NCI-H82 (cell line): ENCODE results near the gene TARP.
"Not testable (repeated sequence)": the region's sequence is repeated elsewhere in the genome, so short reads cannot be mapped to it uniquely, and the experiment has no call there.

Source experiments
- DNase-seq: peaks from one replicate; lab custom pipeline; 2025; lab: John Stamatoyannopoulos, UW

TARP gene

DNA sequence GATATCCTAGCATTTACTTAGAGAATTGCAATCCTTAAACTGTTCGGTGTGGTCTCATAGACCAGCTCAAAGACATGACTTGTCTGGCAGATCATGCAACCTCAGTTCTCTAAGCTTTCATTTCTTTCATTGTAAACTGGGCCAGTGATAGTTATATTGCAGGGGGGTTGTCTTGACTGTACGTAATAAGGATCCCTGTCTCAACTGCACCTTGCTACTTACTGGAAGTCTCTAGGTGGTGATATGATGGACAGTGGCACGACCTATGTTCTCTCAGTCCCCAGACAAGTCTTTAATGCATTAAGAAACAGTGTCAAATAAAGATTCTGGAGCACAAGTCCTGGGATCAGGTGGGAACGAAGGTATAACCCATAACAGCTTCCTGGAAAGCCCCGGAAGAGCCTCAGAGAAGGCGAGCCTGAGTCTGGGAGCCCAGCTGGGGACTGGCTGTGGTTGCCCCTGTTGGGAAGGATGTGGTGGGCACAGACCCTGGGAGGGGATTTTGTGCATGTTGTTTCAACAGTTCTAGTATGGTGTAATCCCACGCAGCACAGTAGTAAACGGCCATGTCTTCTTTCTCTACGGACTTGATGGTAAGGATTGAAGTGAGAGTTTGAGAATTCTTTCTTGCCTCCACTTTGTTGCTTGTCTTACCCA, 26.0 kb upstream of the TARP start:
- DNase-seq, result no peak

DNA sequence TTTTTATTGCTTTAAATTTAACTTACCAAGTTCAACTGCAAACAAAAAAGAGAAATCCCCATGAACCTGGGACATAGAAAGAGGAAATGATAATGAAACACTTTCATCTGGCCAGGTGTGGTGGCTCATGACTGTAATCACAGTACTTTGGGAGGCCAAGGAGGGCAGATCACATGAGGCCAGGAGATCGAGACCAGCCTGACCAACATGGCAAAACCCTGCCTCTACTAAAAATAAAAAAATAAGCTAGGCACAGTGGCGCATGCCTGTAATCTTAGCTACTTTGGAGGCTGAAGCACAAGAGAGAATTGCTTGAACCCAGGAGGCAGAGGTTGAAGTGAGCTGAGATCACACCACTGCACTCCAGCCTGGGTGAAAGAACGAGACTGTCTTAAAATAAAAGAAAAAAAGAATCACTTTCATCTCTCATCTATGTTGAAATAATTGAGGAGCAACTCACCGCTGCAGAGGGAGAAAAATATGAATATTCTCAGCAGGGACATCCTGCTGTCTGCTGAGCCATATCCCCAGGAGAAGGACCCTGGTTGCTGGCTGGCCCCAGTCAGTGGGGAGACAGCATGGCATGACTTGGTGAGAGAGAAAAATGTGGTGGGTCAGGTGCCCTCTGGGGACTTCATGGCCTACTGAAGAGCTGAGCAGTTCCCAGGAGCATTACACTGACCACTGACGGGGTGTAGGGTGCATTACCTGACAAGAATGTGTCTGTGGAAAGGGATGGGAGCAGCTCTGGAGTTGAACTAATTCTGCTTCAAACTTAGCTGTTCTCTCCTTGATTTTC, 22.8 kb upstream of the TARP start:
- no peak for DNase-seq

DNA sequence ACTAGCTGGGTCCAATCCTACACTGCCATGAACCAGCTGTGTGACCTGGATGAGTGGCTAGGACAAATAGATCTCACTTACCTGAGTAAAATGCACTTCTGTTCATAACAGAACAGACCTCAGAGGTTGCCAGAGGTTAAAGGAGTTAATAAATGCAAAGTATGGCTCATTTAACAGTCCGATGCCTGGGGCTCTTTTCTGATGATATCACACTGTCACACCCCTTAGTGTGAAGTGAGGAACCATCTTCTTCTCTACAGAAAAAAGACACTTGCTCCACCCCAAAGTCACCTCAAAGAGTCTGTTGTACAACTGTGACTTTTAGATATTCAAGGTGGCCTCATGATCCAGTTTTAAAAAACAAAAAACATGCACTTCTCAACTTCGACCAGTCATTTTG, 21.5 kb upstream of the TARP start:
- DNase-seq, result no peak

- DNase-seq, result no peak
Observed at GRCh38 chr7:38292442-38292841, 19.0 kb upstream of the TARP start.

DNA sequence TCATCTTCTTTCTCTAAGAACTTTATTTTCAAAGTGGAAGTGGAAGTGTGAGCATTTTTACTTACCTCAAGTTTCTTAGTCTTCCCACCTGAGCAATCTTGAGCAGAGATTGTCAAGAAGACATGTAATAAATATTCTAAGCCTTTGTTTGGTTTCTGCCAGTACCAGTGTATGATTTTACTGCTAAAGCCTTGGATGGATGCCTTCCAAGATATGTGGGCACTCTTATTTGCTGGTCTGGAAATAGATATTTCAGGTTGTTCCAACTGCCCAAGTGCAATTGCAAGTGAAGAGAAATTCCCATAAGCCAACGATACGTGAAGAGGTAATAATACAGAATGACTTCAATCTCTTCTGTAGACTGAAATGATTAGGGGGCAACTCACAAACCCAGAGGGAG, 18.2 kb upstream of the TARP start:
- DNase-seq, result no peak

DNA sequence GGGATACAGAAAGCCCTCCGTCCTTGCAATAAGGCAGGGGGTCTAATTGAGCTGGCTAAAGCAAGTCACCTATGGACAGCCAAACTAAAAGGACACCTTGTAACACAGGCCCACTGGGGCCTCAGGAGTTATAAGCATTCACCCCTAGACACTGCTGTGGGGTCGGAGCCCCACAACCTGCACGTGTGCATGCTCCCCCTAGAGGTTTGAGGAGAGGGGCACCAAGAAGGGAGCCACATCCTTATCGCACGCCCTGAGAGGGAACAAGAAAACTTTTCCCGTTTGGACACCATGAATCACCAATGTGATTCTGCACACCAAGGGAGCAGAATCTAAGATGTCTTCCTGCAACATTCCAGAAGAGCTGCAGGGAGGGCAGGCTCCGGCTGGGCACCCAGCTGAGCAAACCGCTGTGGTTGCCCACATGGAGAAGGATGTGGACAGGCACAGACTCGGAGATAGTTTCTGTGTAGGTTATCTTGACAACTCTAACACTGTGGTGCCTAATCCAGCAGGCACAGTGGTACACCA, 17.7 kb upstream of the TARP start:
- no peak for DNase-seq

DNA sequence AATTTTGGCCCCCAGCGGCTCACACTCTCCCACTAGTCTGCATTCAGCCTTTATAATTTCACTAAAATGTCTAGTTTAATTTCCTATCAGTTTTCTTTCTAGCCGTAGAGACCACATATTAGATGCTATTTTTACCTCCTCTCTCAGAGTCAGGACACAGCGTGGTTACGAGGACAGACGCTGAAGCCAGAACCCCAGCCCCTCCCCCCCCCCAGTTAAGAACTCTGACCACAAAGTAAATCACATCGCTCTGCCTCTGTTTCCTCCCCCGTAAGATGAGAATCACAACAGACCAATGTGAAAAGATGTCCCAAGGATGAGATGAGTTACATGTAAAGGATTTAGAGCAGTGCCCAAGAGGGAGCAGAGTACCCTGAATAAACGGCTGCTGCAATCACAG, 11.1 kb upstream of the TARP start:
- DNase-seq, result no peak

- DNase-seq, result peak; percentile 18
Observed at GRCh38 chr7:38283809-38284208, 10.4 kb upstream of the TARP start.

DNA sequence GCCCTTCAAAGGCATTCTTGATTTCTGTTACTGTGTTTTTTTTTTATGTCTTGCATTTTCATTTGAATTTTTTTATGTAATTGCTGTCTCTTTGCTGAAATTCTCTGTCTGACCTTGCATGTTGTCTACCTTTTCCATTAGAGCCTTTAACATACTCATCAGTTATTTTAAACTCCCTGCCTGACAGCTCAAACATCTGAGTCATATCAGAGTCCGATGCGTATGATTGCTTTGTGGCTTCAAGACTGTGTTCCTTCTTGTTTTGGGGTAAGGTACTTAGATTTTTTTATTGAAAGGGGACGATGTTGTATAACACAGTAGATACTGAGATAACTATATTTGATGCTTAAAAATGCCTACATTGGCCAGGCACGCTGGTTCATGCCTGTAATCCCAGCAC, 9.7 kb upstream of the TARP start:
- DNase-seq, result no peak

- no peak for DNase-seq
Observed at GRCh38 chr7:38282081-38282480, 8.6 kb upstream of the TARP start.

DNA sequence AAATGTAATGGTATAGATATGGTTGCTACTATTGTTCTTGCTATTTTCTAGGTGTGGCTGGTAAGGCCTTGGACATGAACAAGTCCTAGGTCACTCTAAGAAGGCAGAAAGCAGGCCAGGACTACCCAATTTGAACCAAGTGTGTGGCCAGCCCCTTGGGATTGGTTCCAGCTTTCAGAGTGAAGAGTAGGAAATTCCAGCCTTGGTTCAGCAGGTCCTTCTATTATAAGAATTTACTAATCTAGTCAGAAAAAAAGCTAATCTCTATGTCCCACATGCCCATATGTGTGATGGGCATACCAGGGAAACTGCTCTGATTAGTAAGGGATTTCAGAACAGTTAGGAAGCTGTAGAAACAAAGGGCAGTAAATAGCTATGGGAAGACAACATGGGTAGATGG, 7.8 kb upstream of the TARP start:
- DNase-seq, result no peak

GRCh38 chr7:38280707-38281106, 7.3 kb upstream of the TARP start:
- no peak for DNase-seq

- no peak for DNase-seq
Observed at GRCh38 chr7:38280000-38280399, 6.6 kb upstream of the TARP start.

DNA sequence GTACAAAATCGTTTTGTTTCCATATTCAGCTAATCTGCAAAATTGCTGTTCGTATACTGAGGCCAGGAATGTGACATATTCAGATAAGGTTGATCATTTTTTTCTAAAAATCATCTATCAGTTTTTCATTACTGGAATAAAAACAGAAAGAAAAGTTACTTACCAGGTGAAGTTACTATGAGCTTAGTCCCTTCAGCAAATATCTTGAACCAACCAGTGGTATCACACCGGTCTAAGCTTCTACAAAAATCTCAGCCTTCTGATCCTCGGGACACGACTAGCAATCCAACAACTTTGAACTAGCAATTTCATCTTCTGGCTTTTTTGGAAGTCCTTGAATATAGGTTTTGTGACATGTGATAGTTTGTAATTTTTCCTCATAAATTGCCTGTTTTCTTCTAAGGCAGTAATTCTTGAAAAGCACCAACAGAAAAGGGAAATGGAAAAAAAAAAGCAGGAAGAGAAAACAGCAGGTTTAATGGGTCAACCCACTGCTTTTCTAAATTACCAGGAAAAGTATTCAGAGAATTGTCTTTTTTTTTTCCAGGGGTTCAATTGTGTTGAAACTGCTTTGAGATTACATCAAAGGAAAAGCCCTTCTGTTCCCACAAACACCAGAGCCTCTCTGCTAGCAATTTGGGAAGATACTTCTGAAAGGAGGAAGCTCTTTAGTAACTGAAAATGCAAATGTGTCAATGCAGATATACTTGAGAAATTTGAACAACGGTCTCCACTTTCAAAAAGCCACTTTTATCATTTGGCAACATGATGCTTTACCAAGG, 2.9 kb upstream of the TARP start:
- no peak for DNase-seq

GRCh38 chr7:38274927-38275620, 1.6 kb upstream of the TARP start:
- no peak for DNase-seq

DNA sequence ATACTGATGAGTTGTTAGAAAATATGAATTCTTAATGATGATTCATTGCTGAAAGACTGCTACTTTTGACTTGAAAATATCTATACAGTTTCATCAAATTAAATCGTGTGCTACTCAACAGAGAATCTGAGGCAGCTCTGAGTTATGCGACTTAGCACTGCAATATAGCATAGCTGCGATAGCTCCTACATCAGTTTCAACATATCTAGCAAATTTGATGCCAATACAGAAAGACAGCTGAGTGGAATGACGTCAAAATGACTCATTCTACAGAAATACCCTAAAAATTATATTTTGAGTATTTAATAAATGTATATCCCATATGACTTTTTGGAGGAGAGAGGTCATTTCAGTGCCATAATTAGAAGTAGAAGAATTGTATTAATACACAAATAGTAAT, 1.1 kb upstream of the TARP start:
- DNase-seq, result no peak

DNA sequence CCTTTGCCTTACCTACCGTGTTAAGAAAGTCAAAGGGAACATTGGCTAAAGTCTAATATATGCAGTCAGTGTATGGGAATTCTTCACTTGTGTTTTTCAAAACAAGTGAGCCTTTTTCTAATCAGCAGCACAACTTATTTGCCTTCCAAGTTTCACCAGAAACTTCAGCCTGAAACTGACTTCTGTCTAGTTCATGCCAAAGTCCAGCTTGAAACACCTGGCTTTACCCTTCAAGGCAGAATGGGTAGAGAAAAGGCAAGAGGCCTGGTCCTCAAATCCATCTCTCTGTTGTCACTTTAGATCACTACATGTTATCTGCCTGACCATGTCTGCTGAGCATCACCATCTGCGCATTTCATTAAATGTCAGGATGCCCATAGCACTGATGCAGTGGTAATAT, 3.0 kb downstream of the TARP start:
- not testable (repeated sequence) for DNase-seq

- DNase-seq, result not testable (repeated sequence)
Observed at GRCh38 chr7:38269704-38270346, 3.6 kb downstream of the TARP start.

DNA sequence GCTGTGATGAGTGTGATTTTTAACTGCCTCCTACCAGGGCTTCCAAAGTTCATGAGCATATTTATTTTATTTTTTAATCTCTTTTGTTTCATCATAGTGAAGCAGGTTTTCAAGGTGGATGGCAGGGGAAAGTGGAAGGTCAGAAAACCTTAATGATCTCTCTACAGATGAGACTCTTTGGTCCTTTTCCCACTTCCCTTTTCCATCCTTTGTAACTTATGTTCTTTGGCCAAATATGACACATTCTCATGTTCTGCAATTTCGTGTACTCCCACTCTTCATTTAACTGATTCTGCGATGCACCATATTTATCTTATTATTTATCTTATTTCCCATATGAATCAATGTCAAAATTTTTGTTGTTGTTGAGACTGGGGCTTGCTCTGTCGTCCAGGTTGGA, 7.5 kb downstream of the TARP start:
- not testable (repeated sequence) for DNase-seq

- DNase-seq, result not testable (repeated sequence)
Observed at GRCh38 chr7:38264602-38265001, 8.8 kb downstream of the TARP start.

DNA sequence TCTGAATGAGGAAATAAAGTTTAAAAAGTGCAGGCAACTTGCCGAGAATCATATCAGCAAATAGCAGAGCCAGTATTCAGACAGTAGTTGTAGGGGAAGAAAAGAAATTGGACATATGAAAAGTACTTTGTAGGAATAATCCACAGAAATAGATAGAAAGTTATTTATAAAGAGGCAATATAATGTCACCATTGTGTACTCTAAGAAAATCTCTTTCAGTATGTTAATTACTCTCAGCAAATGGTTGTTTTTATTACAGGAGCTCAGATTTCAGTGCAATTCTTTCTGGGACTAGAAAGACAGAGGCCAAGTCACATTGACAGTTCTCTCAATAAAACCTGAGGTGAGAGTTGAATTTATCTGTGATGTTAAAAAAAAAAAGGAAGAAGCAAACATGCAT, 10.2 kb downstream of the TARP start:
- not testable (repeated sequence) for DNase-seq

DNA sequence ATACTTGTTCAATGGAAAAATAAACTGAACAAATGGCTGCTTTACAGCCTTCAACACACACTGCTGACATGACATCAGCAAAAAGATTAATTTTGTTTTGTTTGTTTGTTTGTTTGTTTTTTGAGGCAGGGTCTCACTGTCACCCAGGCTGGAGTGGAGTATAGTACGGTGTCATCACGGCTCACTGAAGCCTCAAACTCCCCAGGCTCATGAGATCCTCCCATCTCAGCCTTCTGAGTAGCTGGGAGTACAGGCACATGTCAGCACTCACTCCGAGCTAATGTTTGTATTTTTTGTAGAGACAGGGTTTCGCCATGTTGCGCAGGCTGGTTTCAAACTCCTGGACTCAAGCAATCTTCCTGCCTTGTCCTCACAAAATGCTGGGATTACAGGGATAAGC, 10.9 kb downstream of the TARP start:
- DNase-seq, result no peak
